NK-92 (cell line): ENCODE measurements around the gene MGAT5.

Experiments used
- DNase-seq: peaks from one replicate; lab custom pipeline; 2025; ENCODE audit not compliant: unreplicated experiment; lab: John Stamatoyannopoulos, UW

MGAT5 gene

DNA sequence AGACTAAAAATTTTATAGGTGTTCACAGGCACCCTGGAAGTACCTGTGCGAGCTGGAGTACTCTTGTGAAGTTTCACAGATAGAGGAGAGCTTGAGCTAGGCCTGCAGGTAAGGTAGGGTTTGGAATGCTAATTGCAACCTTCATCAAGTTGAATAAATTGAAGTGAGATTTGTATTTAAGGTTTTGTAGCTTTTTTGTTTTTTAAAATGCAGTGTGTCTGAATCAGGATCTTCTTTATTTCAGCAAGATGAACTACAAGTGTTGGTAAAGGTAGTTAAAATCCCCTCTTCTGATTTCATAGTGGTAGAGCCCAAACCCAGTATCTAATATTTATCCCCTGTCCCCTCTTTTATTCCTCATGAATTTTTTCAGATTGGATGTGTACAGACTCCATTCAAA is 45.5 kb downstream of the MGAT5 start:
- no peak for DNase-seq

DNA sequence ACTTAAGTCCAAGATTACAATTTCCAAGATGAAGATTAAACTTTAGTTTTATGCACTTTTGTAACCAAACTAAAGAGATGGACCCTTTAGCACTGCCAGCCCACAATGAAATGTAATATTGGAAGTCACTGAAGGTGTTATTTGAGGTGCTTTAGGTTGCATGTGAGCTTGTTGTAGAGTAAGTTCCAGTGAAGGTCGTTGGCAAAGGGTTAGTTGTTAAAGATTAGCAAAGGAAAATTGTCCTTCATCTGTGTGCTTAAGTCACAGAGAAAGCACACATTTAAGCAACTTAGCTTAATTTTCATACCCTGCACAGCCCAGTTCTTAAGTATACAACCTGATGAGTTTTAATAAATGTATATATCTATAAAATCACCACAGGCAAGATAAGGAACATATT is 46.7 kb downstream of the MGAT5 start:
- DNase-seq = no peak

DNA sequence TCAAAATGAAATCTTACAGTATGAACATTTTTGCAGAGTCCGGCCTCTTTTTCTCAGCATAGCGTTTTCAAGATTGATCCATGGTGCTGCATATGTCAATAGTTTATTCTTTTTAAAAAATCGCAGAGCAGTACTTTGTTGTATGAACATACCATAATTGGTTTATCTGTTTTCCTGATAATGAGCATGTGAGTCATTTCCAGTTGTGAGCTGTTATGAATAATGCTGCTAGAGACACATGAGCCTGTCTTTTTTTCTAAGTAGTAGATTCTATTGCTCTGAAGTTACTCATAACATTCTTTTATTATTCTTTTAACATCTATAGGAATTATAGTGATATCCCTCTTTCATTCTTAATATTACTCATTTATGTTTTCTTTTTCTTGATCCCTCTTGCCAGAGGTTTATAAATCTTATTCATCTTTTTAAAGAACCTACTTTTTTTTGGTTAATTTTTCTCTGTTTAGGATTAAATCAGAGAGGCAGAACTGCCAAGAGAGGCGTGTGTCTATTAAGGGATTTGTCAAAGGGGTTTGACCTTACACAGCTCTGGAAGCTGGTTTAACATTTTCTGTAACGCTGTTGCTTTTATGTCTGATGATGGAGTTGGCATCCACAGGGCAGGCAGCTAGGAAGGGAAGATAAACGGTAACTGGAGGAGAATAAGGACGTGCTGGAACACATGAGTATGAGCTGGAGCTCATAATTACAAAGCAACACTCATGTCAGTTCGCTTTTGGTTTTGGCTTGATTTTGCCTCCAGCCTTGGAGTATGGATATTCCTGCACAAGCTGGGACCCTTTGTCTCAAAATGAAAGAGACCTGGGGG is 47.4 kb downstream of the MGAT5 start:
- no peak for DNase-seq

DNA sequence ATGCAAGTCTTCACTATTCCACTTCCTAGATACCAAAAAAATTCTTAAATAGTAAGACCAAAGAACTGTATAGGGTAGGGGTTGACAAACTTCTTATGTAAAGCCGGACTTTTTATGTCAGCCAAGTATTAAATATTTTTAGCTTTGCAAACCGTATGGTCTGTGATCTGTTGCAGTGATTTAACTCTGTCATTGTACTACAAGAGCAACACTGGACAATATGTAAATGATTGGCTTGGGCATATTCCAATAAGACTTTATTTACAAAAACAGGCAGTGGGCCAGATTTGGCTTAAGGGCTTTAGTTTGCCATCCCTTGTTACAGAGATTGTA is 48.0 kb downstream of the MGAT5 start:
- DNase-seq = no peak

DNA sequence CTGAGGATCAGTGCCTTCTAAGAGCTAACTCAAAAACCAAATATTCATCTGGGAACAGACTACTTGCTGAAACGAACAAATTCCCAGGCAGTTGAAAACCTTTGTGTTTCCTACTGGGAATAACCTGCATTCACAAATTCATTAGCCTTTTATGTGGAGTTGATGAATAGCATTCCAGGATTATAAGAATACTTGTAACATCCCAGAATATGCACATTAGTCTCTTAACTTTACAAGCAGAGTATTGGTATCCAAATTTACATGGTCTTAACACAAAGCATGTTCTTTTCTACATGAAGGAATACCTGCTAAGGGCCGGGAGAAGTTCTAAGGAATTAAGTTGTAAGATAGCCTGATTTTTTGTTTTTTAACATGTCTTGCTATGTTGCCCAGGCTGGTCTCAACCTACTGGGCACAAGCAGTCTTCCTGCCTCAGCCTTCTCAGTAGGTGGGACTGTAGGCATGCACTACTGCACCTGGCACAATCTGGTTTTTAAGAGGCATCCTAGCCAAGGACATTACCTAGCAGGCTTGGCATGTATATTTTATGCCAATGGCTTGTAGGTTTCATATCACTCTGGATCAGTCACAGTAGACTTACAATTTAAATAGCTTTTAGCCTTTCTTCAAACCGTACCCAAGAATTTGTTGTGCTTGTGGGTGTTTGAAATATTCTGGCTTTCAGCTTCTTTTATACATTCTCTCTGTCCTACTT is 50.7 kb downstream of the MGAT5 start:
- DNase-seq = no peak

DNA sequence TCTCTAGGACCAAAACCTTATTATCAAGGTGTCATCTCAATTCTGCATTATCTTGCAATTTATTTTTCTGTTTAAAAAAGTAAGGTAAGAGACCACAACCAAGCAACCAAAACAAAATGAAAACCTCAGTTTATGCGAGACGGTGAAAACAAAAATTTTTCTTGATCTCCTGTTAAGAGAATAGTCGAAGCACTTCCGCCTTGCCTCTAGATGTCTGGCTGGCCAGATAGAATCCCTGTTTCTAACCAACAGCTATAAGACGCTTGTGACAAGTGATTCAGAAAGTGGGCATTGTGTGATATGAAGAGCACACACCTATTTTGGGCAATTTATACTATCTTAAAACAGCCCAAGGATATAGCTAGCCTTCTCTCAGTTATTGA is 51.2 kb downstream of the MGAT5 start:
- DNase-seq = no peak

DNA sequence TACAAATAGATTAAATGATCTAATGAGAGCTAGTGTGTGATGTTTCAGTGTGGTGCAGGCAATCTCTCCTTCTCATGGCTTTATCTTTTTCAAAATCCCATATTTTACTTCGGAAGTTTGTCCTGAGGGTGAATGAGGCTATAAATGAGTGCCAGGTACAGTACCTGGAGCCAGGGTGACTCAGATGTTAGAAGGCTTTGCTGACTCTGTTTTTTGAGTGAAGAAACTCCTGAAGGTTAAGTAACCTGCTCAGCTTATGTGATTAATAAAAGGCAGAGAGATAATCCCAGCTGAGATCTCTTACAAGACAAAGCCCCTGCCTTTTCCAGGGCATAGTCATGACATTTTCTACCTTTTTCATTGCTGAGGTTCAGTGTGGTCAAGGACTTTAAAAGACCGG is 52.6 kb downstream of the MGAT5 start:
- no peak for DNase-seq

DNA sequence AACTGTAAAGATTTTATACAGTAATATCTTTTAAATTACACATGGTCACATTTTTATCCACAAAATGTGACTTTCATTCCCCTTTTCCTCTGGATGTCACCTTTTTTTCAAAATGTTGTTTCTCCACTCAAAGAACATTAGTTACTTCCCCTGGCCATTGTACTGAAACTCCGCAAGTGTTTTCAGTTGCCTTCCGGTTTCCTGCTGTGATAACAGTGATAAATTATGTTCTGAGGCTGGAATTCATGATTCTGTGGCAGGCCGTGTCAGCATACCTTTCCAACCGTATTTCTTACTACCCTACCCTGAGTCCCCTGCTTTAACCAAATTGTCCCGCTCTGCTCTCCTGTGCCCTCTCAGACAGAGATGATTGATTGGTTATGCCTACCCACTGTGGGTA is 53.5 kb downstream of the MGAT5 start:
- DNase-seq = no peak

DNA sequence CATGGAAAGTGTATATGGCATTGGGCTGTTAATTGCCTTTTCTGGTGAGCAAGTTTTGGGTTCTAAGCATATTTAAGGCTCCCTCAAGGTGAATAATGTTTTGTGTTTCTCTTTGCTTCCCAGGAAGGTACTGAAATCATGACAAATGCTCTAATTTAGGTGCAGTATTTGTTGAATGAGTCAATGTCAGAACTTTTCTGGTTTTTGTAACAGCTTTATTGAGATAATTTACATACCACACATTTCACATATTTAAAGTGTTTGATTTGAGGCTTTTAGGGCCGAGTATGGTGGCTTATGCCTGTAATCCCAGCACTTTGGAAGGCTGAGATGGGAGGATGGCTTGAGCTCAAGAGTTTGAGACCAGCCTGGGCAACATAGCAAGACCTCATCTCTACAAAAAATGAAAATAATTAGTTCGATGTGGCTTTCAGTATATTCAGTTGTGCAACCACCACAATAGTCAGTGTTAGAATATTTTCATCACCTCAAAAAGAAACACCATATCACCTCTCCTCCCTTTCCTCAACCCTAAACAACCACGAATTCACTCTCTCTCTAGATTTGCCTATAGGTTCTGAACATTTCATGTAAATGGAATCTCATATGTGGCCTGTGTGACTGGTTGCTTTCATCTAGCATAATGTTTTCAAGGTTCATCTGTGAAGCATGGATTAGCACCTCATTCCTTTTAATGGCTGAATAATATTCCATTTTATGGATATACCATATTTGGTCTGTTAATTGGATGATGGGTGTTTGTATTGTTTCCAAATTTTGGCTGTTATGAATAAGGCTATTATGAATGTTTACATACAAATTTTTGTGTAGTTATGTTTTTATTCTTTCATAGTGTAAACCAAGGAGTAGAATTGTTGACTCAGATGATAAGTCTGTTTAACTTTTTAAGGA is 54.9 kb downstream of the MGAT5 start:
- DNase-seq = no peak

DNA sequence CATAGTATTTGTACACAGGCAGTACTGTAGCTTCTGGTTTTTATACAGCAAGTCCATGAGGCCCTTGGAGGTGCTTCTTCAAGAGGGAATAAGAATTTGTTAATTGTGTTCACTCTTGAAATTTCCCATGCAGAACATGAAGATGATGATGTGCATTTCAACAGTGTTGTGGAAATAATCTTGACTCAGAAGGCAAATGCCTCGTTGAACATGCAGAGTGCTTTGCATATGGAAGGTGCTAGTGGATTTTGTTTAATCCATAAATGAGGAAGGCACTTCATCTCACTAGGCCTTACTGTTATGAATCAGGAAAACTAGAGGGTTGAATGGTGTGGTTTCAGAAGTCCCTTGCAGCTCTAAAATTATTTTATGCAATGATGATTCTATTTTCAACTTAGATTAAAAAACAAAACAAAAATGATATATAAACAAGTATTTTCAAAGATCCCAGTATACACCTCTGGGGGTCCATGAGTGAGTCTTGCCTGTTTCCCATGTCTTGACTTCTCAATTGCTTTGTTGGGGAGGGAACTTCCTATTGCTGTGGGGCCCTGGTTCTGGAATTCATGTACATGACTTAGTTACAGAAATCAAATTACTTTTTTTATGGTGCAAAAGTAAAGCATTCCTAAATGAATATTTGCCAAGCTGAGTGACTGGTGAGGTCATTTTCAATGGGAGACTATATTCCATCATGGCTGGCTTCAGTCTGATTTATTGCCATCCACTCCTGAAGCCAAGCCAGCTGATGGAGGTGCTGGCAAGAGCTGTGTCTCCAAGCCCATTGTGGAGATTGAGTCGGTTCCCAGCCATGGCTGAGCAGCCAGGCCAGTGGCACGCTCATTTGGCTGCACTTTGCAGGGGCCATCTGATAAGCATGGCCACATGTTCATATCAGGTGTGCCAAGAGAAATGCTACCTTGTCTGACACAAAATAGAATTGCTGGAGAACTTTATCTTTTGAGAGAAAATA is 56.5 kb downstream of the MGAT5 start:
- DNase-seq = no peak

DNA sequence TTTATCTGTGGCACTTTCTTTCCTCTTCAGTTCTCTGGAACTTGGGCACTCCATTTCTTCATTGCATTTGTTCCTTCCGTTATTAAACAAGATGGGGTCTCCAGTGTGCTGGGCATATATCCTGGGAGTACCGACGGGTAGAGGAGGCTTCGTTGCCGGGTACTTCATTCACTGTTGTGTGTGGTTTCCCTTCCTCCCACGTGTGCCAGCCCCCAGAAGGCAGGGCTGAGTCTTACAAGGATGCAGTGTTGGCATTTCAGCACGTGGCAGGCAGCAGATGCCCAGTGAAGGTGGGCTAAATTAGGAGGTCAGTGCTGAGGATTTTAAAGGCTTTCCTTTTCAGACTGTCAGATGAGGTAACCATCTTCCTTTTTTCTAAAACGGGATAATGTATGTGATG is 58.6 kb downstream of the MGAT5 start:
- no peak for DNase-seq

DNA sequence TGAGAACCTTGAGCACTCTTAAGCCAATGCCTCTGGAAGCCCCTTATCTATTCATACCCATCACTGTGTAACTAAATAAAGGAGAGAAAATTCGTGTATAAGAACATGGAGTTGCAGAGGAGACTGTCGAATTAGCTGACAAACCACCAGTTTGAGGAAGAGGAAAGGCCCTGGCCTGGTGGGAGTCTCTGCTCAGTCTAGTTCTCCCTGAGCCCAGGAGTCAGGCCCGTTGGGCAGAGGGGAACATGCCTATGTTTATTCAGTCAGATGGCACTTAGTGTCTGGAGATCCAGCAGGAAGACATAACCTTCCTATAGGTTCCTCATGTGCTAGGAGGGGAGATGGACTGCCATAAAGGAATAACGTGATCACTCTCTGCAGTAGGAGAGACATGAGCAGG is 60.3 kb downstream of the MGAT5 start:
- DNase-seq = no peak

DNA sequence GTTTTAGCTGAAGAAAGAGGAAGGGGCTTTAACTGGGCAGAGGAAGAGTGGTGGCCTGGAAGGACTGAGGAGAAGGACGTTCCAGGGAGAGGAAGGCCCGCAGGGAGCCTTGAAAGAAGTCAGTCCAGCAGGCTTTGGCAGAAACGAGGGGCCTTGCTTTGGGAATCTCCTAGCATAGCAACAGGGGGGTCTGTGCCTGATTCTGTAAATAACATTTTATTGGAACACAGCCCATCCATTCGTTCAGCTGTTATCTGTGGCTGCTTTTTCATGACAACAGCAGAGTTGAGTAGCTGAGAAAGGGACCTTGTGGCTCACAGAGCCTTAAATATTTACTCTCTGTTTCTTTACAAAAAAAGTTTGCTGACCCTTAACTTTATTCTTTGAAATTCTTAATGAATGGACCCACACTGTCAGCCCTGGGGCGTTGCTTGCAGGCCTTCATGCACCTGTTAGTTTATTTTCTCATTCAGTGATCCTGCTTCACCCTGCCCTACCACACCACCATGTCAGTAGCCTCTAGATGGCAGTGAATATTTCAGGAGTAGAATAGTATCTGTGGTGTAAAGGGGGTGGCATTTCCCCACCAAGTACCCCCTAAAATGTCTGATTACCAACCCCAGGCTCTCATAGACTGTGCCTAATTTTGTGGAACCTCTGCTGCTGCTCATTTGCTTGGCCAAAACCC is 61.0 kb downstream of the MGAT5 start:
- DNase-seq = no peak

DNA sequence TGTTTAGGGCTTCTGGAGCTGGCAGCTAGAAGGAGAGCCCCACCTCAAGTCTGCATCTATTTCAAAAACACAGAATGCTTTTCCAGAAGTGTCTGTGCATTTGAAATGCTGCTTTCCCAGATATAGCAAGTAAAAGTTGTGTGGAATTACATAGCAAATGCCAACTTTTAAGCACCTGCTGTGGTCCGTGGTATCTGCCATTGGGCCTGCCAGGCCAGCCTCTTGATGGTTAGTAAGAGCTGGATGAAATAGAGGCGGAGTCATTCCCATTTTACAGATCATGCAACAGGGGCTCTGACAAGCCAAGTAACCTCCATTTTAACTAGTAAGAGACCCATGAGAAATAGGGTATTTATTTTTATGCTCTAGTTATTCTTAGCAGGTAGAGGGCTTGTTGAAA is 61.6 kb downstream of the MGAT5 start:
- no peak for DNase-seq

DNA sequence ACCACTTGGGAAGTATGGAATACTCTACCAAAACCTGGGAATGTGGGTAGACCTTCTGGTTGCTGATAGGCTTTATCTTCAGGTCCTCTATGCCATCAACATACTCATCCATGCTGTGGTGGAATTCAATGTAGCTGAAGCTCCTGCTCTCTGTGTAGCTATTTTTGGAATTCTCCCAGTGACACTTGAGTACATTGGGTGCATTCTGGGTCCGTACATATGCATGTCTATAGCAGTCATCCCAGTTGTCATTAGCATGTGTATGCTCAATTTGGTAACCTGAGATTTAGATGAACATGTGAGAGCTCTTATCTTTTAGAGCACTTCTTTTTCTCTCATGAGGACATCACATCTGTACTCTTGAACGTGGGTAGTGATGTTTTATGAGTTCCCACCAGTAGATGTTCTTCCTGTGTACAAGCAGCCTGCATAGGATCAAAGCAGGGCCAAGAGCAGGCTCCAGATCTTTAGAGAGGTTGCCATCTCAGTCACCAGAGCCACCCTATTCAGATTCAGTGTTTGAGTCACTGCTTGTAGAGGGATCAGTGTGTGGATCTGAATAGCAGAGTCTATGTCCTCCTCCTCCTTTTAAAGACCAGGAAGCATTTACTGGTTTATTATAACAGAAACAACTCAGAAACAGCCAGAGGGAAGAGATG is 65.9 kb downstream of the MGAT5 start:
- DNase-seq = no peak

DNA sequence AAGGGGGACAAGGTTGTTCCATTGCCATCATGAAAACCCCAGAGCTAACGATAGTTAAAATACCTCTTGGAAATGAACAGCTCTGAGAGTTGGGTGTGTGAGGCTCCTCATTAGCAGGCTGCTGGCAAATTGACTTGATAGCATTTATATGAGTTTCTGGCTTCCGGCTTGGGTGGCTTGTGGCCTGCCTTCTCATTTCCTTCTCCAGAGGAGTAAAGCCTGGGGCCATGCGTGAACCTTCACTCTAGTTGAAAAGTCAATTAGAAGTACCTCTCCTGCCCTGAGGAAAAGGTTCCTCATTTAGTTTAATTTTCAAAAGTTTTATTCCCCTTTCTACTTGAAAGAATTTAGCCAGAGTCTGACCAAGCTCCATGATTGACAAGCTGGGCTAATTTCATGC is 67.1 kb downstream of the MGAT5 start:
- no peak for DNase-seq

DNA sequence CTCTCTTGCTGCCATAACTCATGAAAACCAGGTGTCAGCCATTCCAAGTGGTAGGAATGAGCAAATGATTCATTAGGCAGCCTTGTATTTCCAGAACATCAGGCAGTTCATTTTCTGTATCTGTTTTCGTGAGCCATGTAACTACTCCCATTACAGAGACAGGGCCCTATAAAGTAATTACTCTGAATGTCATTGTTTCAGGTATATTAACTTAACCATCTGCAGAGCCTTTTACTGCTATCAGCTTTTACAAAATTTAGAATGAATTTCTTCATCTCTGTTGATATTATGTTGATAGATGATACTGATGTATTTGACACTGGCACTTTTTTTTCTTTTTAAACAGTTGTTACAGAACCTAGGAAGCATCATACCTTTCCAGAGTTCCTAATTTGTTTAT is 69.9 kb downstream of the MGAT5 start:
- no peak for DNase-seq

DNA sequence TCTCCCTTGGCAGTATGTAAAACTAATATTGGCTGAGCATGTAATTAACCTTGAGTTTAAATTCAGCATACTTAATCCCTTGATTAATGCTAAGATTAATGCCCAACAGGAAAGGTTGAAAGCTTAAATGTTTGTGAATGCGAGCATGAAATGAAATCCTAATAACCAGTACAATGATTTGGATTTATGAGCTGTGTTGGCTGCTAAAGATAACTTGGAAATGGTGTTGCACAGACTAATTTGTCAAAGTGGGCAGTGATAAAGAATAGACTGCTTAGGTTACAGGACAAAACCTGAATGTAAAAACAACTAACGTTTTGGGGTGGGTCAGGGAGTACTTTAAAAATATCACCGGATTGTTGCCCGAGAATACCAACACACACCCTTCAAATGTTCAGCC is 70.6 kb downstream of the MGAT5 start:
- no peak for DNase-seq

DNA sequence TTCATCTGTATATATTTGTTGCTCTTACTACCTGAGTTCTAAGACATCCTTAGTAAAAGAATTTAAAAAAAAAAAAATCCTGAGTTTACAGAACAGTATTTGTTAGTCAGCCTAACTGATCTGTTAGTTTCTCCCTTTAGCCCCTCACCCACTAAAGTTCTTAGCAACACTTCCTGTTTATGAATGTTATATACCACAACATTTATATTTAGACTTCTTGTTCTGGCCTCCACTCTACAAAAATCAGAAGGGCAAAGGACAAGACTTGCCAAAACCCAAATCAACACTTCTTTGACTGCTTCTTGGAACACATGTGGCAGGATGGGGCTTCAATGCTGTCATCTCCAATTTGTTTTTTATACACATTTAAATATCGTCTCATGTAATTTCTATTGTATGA is 71.1 kb downstream of the MGAT5 start:
- no peak for DNase-seq

DNA sequence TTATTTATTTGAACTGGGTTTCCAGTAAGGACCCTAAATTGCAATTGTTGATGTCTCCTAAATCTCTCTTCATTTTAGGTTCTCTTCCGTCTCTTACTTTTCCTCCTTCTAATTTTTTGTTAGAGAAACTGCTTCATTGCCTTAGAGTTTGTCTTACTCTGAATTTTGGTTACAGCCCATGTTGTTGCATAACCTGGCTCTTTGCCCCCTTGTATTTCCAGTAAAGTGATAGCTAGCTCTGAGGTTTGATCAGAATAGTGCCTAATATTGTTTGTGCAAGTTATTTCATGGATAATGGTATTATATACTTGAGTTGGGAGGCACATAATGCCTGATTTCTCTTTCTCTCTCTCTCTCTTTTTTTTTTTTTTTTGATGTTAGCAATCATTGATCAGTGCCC is 71.8 kb downstream of the MGAT5 start:
- DNase-seq = no peak
